BJ (cell line): Measurements from ENCODE around the gene HHLA2. TPM values are rescaled to one million over a fixed set of nuclear protein-coding genes. Genes with fewer than 3 reads are reported as not detected.

ENCODE experiments used
- CTCF ChIA-PET: fragments of 350-600 bp; formaldehyde crosslinking; extraction: SDS; loops from one replicate; lab custom pipeline; 2021; ENCODE audit warnings: antibody characterized with exemption, inconsistent platforms; lab: Yijun Ruan, JAX
- POLR2A ChIA-PET: fragments of 300-600 bp; sonication (Branson Sonifier 250); formaldehyde crosslinking; extraction: SDS; loops from one replicate; lab custom pipeline; 2021; ENCODE audit warnings: antibody characterized with exemption; lab: Charles Lee
- DNase-seq: peaks from one replicate; pipeline ENCODE4 v3.0.0-alpha.2; 2011; ENCODE audit warnings: low read depth
- H3K27me3 ChIP-seq: 2 replicates; pipeline ENCODE4 v1.6.0; 2011; ENCODE audit warnings: low read length; ENCODE audit not compliant: control insufficient read depth, insufficient read depth
- H3K36me3 ChIP-seq: 2 replicates; pipeline ENCODE4 v1.5.1; 2011; ENCODE audit warnings: low read length; ENCODE audit not compliant: control insufficient read depth, insufficient read depth
- H3K4me3 ChIP-seq: 2 replicates; pipeline ENCODE4 v1.5.1; 2011; ENCODE audit warnings: low read depth, mild to moderate bottlenecking, control low read depth, low read length
- polyA plus RNA-seq: library from polyadenylated mRNA; depleted of rRNA; stranded (reverse); fragments of >200 nt; gene quantifications from 2 replicates; pipeline ENCODE4 v1.2.3, GENCODE V29; 2011
- TF ChIP-seq, protein P1 (sequence below): IDR thresholded peaks from 2 replicates; pipeline ENCODE4 v1.5.1; 2011; ENCODE audit warnings: low read depth, mild to moderate bottlenecking, control low read depth, inconsistent platforms, low read length, moderate library complexity; ENCODE audit not compliant: insufficient read depth

HHLA2 gene
- polyA plus RNA-seq, 1 experiment, result not detected

DNA sequence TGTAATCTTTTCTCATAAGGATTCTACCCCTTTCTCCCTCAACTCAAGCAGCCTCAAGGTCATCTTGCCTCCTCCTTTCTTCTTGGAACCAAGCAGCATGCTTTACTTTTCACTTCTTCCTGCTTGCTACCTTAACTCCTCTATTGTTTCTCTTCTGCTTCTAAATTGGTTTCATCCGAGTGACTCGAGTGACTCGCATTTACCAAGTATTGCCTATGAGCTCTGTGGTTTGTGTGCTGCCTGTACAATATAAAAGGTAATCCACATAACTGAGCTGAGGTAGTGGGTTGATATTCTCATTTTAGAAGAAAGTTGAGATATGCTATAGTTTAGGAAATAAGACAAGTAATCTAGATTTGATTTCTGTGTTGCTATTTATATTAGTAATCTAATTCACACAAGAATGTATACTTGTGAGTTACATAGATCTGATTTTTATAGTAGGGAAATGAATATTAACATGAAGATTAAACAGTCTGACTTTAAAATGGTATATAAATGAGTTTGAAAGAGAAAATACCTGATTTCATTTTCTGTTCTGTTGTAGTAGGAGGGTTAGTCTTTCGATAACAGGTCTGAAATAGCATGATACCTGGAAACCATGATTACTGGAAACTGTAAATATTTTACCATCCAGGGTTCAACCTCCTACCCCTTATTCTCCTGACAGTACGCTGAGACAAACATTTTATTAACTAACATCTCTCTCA is 5.5 kb downstream of the HHLA2 start:
- ChIA-PET POLR2A (no interaction called here), CTCF (no interaction called here)
- Histone ChIP-seq H3K36me3 (no peaks in the 10 kb centered on the region), H3K27me3 (no peaks in the 10 kb centered on the region), H3K4me3 (no peak overlapping the region)
- DNase-seq, result no peak
- TF ChIP-seq, protein P1, sequence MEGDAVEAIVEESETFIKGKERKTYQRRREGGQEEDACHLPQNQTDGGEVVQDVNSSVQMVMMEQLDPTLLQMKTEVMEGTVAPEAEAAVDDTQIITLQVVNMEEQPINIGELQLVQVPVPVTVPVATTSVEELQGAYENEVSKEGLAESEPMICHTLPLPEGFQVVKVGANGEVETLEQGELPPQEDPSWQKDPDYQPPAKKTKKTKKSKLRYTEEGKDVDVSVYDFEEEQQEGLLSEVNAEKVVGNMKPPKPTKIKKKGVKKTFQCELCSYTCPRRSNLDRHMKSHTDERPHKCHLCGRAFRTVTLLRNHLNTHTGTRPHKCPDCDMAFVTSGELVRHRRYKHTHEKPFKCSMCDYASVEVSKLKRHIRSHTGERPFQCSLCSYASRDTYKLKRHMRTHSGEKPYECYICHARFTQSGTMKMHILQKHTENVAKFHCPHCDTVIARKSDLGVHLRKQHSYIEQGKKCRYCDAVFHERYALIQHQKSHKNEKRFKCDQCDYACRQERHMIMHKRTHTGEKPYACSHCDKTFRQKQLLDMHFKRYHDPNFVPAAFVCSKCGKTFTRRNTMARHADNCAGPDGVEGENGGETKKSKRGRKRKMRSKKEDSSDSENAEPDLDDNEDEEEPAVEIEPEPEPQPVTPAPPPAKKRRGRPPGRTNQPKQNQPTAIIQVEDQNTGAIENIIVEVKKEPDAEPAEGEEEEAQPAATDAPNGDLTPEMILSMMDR, result no peak

DNA sequence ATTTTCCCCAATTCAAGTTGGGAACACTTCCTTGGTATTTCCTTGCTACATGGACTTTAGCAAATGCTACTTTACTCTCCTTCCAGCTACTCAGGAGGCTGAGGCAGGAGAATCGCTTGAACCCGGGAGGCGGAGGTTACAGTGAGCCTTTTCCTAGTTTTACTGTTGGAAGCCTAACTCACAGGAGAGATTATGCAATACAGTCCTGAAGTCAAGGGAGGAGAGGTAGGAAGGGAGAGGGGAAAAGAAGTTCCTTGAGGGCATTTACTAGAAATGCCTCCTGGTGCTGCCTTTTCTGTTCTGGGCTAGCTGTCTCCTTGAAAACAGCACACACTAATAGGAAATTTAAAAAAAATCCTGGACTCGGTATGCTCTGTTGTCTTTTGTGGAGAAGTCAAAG is 6.2 kb downstream of the HHLA2 start:
- Histone ChIP-seq H3K36me3 (no peaks in the 10 kb centered on the region), H3K4me3 (no peak overlapping the region), H3K27me3 (no peaks in the 10 kb centered on the region)
- TF ChIP-seq, protein P1, result no peak
- POLR2A ChIA-PET, result no interaction called here
- CTCF ChIA-PET, result no interaction called here
- DNase-seq, result no peak

DNA sequence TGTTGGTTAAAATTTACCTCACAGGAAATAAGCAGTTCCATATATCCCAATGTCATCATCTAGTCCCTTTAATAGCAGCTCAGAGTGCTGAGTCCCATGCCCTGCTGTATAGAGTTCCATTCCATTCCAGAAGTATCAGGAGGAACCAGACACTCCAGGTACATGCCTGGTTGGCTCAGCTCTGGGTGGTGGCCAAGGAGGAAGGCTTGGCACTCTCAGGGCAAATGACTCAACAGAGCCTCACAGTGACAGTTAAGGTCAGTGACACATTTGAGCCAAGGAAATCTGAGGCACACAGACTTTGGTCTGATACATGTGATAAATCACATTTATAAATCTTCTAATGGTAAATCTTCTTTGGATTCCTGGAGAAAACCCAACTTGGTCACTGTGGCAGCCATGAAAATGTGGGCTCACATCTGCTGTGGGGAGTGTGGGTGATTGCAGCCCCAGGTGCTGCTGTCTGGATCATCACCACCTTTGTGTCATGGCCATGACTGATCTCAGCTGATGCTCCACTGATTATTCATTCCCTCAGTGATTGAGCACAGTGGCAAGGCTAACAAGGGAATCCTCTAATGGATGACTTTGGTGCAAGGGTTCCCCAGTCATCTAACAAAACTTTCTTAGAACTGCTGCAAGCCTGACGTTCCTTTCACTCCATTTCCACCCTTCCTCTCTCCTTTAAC is 9.3 kb downstream of the HHLA2 start:
- no peaks in the 10 kb centered on the region for H3K27me3 ChIP-seq
- H3K36me3 ChIP-seq, result no peaks in the 10 kb centered on the region
- CTCF ChIA-PET, result no interaction called here
- no peak for DNase-seq
- H3K4me3 ChIP-seq, result no peak overlapping the region
- TF ChIP-seq, protein P1, result no peak
- POLR2A ChIA-PET, result no interaction called here

DNA sequence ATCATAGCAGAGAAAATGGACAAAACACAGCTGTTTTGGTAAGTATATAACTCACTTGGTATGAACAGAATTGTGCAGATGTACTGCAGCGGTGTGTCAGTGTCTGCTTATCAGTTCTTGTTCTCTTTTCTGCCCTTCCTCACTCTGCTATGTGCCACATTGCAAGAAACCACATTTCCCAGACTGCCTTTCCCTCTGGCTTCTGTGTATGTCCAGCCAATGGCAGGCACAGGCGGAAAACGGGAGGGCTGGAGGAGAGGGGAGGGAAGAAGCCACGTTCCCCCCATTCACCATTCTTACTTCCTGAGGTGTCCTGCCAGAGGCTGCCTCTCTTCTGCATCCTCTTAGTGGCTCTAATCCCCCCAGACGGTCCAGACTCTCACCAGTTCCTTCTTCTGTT is 15.4 kb downstream of the HHLA2 start:
- H3K4me3 ChIP-seq, result no peak overlapping the region
- DNase-seq, result no peak
- TF ChIP-seq, protein P1, result no peak
- H3K27me3 ChIP-seq, result peaks cover 1% of the 10 kb centered on the region; the same call in 1 of the 2 replicates
- no peaks in the 10 kb centered on the region for H3K36me3 ChIP-seq
- CTCF ChIA-PET, result no interaction called here
- POLR2A ChIA-PET, result no interaction called here

DNA sequence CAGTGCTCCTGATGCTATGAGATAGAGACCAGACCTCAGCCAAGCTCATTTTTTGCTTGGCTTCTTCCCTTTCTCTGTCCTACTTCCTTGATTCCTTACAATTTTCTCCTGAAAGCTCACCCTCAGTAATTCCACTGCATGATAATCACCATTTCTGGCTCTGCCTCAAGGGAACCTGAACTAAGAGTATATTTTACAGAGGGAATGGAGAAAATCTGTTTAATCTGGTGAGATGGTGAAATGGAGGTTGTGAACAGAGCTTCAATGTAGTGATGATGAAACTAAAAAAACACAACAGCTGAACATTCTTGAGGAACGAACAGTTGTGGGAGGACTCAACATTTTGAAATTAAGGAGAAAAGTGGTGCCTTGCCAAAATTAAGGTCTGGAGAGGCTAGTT is 16.3 kb downstream of the HHLA2 start:
- peak; percentile 34 for DNase-seq
- no peaks in the 10 kb centered on the region for H3K36me3 ChIP-seq
- H3K27me3 ChIP-seq, result peaks cover 1% of the 10 kb centered on the region; the same call in 1 of the 2 replicates
- POLR2A ChIA-PET, result interaction anchor here (0.6 to 0.8 kb wide), 3 partner anchors 101 to 310 kb away, joined by 3 to 4 read pairs (median 4); no protein-coding TSS in a partner anchor
- CTCF ChIA-PET, result no interaction called here
- H3K4me3 ChIP-seq, result no peak overlapping the region
- TF ChIP-seq, protein P1, result no peak
